WTC11 (cell line): ENCODE results near the gene FAHD2B. TPM values are rescaled to one million over a fixed set of nuclear protein-coding genes. Genes with fewer than 3 reads are reported as not detected.
"Not testable (repeated sequence)": the region's sequence is repeated elsewhere in the genome, so short reads cannot be mapped to it uniquely, and the experiment has no call there.

Experiments used
- ATAC-seq: fragments of 200-7000 bp; cut with Tn5 transposase; 2 replicates; pipeline ENCODE4 v1.10.0; 2021; ENCODE audit warnings: mild to moderate bottlenecking, moderate library complexity
- CTCF ChIA-PET: fragments of 300-600 bp; sonication (Branson Sonifier 250); formaldehyde crosslinking; loops from one replicate; lab custom pipeline; 2021; ENCODE audit warnings: antibody characterized with exemption; lab: Charles Lee
- POLR2A ChIA-PET: fragments of 350-600 bp; sonication (Branson Sonifier 250); formaldehyde crosslinking; loops from one replicate; lab custom pipeline; 2021; ENCODE audit warnings: antibody characterized with exemption; lab: Charles Lee
- DNase-seq: peaks from one replicate; pipeline ENCODE4 v3.0.0; 2021; ENCODE audit warnings: low spot score
- H3K27ac Mint-ChIP-seq: 2 replicates; pipeline ENCODE4 v1.8.0; 2021; ENCODE audit warnings: mixed read lengths
- H3K27me3 Mint-ChIP-seq: 2 replicates; pipeline ENCODE4 v1.8.0; 2021; ENCODE audit warnings: low read depth, mild to moderate bottlenecking, moderate library complexity, mixed read lengths
- H3K36me3 Mint-ChIP-seq: 2 replicates; pipeline ENCODE4 v1.8.0; 2021; ENCODE audit warnings: mixed read lengths
- H3K4me1 Mint-ChIP-seq: 2 replicates; pipeline ENCODE4 v1.8.0; 2022; ENCODE audit warnings: mixed read lengths
- H3K4me3 Mint-ChIP-seq: 2 replicates; pipeline ENCODE4 v1.8.0; 2021; ENCODE audit warnings: mild to moderate bottlenecking, moderate library complexity, mixed read lengths
- H3K9me3 Mint-ChIP-seq: 2 replicates; pipeline ENCODE4 v1.8.0; 2021; ENCODE audit warnings: mixed read lengths
- ARID4B ChIP-seq: sonication (generic); formaldehyde crosslinking; IDR thresholded peaks from 2 replicates; pipeline ENCODE4 v1.8.0; 2023; ENCODE audit warnings: missing genetic modification reagents, mild to moderate bottlenecking, borderline replicate concordance
- FOXK1 ChIP-seq: sonication (generic); formaldehyde crosslinking; IDR thresholded peaks from 2 replicates; pipeline ENCODE4 v1.8.0; 2022; ENCODE audit warnings: mild to moderate bottlenecking, moderate library complexity, missing genetic modification reagents
- FOXP1 ChIP-seq: sonication (generic); formaldehyde crosslinking; IDR thresholded peaks from 2 replicates; pipeline ENCODE4 v1.8.0; 2022; ENCODE audit warnings: missing genetic modification reagents, mild to moderate bottlenecking, moderate library complexity, borderline replicate concordance
- HMGXB4 ChIP-seq: sonication (generic); formaldehyde crosslinking; IDR thresholded peaks from 2 replicates; pipeline ENCODE4 v1.8.1; 2023; ENCODE audit warnings: mild to moderate bottlenecking, moderate library complexity, missing genetic modification reagents
- JUN ChIP-seq: sonication (generic); formaldehyde crosslinking; IDR thresholded peaks from 2 replicates; pipeline ENCODE4 v1.8.0; 2023; ENCODE audit warnings: mild to moderate bottlenecking, missing genetic modification reagents
- KAT7 ChIP-seq: sonication (generic); formaldehyde crosslinking; IDR thresholded peaks from 2 replicates; pipeline ENCODE4 v1.8.1; 2023; ENCODE audit warnings: missing genetic modification reagents, mild to moderate bottlenecking, borderline replicate concordance
- MAX ChIP-seq: sonication (generic); formaldehyde crosslinking; IDR thresholded peaks from 2 replicates; pipeline ENCODE4 v1.8.0; 2022; ENCODE audit warnings: mild to moderate bottlenecking, missing genetic modification reagents
- MYBL2 ChIP-seq: sonication (generic); formaldehyde crosslinking; IDR thresholded peaks from 2 replicates; pipeline ENCODE4 v1.8.1; 2023; ENCODE audit warnings: mild to moderate bottlenecking, moderate library complexity, missing genetic modification reagents
- SP1 ChIP-seq: sonication (generic); formaldehyde crosslinking; conservative IDR thresholded peaks from 2 replicates; pipeline ENCODE4 v1.8.1; 2022; ENCODE audit warnings: missing genetic modification reagents
- ZNF416 ChIP-seq: fragments of 250-450 bp; sonication (Bioruptor Pico); IDR thresholded peaks from 2 replicates; pipeline ENCODE4 v1.9.0; 2021; ENCODE audit warnings: mild to moderate bottlenecking, inconsistent platforms
- total RNA-seq: library from RNA; stranded (reverse); gene quantifications from 3 replicates; pipeline ENCODE4 v1.2.3, GENCODE V29; 2021
- TF ChIP-seq, protein P1 (sequence below): fragments of 200-600 bp; IDR thresholded peaks from 2 replicates; pipeline ENCODE4 v1.8.0; 2022; ENCODE audit warnings: antibody characterized with exemption

Gene FAHD2B
- total RNA-seq, 1 experiment from 2014 or later = 45.2 TPM

DNA sequence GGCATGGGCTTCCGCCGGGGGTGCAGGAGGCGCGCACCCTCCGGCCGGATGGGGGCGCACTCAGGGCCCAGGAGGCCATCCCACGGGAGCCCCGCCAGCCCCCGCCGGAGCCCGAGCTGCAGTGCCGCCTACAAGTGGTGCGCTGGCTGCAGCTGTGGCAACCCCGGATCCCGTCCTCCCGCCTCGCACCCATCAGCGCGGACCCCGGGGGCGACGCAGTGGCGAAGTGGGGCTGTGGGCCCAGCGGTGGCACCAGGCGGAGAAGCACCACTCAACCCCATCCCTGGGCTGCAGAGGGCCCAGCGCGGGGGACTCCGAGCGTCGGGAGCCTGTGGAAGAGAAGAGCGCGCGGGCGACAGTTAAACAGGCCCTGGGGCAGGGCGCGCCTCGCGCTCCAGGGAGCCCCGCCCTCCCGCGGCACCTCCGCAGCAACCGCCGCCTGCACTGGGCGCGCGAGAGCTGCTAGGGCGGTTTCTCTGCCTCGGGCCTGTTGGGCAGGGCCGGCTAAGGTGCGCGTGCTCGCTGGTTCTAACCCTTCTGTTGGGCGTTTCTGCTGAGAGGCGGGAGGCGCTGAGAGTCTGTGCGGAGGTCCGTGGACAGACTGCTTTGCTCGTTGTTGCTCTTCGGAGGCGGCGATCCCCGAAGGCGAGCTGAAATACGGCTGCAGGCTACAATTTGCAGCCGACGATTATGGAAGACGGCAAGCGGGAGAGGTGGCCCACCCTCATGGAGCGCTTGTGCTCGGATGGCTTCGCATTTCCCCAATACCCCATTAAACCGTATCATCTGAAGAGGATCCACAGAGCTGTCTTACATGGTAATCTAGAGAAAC, 18.6 kb upstream of the FAHD2B start, which contains the start of gene ANKRD36 (continued):
- TF ChIP-seq ZNF416 (CRISPR knock-in tag) (0 out of 2 replicates have a peak, but pooled peaks have one; percentile 30), KAT7 (0 out of 2 replicates have a peak, but pooled peaks have one; percentile 29), HMGXB4 (CRISPR knock-in tag) (peak; percentile 100)
- TF ChIP-seq, all 79 proteins: peak for 17; not testable (repeated sequence) for 62

- H3K27ac Mint-ChIP-seq, H3K4me1 Mint-ChIP-seq, H3K36me3 Mint-ChIP-seq, H3K9me3 Mint-ChIP-seq, H3K27me3 Mint-ChIP-seq: not testable (repeated sequence)
- TF ChIP-seq MAX (peak; percentile 75; the same call in 1 of the 2 replicates), FOXP1 (CRISPR knock-in tag) (peak; percentile 48; the same call in 1 of the 2 replicates), JUN (CRISPR knock-in tag) (0 out of 2 replicates have a peak, but pooled peaks have one; percentile 60), SP1 (CRISPR knock-in tag) (0 out of 2 replicates have a peak, but pooled peaks have one; percentile 12), FOXK1 (0 out of 2 replicates have a peak, but pooled peaks have one; percentile 45), MYBL2 (0 out of 2 replicates have a peak, but pooled peaks have one; percentile 18), ARID4B (0 out of 2 replicates have a peak, but pooled peaks have one; percentile 11)
- TF ChIP-seq, protein P1, sequence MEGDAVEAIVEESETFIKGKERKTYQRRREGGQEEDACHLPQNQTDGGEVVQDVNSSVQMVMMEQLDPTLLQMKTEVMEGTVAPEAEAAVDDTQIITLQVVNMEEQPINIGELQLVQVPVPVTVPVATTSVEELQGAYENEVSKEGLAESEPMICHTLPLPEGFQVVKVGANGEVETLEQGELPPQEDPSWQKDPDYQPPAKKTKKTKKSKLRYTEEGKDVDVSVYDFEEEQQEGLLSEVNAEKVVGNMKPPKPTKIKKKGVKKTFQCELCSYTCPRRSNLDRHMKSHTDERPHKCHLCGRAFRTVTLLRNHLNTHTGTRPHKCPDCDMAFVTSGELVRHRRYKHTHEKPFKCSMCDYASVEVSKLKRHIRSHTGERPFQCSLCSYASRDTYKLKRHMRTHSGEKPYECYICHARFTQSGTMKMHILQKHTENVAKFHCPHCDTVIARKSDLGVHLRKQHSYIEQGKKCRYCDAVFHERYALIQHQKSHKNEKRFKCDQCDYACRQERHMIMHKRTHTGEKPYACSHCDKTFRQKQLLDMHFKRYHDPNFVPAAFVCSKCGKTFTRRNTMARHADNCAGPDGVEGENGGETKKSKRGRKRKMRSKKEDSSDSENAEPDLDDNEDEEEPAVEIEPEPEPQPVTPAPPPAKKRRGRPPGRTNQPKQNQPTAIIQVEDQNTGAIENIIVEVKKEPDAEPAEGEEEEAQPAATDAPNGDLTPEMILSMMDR = peak; percentile 90
- CTCF ChIA-PET = interaction anchor here (0.6 to 2.4 kb wide), 22 partner anchors 62 to 351 kb away, joined by 3 to 36 read pairs (median 4); partner anchors contain the start of genes ANKRD39, CNNM4 and FAM178B
- POLR2A ChIA-PET = interaction anchor here (1.3 kb wide), 1 partner anchor 254 kb away, joined by 6 read pairs; no protein-coding TSS in a partner anchor
- peak; percentile 50 for ATAC-seq
- DNase-seq = peak; percentile 62
- peak overlapping the region; percentile 98 for H3K4me3 Mint-ChIP-seq
These were observed 17.8 kb upstream of the FAHD2B start for GRCh38 chr2:97112320-97113049.

- H3K4me3 Mint-ChIP-seq, POLR2A ChIA-PET, H3K4me1 Mint-ChIP-seq, DNase-seq, H3K36me3 Mint-ChIP-seq, H3K9me3 Mint-ChIP-seq, H3K27me3 Mint-ChIP-seq, ATAC-seq, H3K27ac Mint-ChIP-seq: not testable (repeated sequence)
- CTCF ChIA-PET = interaction anchor here (1.2 to 1.9 kb wide), 2 partner anchors 125 to 149 kb away, joined by 5 to 6 read pairs; partner anchors contain the start of gene FAM178B
These were observed 16.6 kb upstream of the FAHD2B start for GRCh38 chr2:97111246-97111645.

- H3K27ac Mint-ChIP-seq, DNase-seq, H3K36me3 Mint-ChIP-seq, POLR2A ChIA-PET, CTCF ChIA-PET, H3K4me3 Mint-ChIP-seq, H3K4me1 Mint-ChIP-seq, ATAC-seq: not testable (repeated sequence)
- Mint-ChIP-seq H3K27me3 (peaks cover 11% of the 10 kb centered on the region), H3K9me3 (peaks cover 15% of the 10 kb centered on the region)
These were observed 12.2 kb upstream of the FAHD2B start for GRCh38 chr2:97106878-97107277.

- CTCF ChIA-PET, ATAC-seq: not testable (repeated sequence)
These were observed 4.2 kb upstream of the FAHD2B start for GRCh38 chr2:97098786-97099372.

More at GRCh38 chr2:97098786-97099372, 4.2 kb upstream of the FAHD2B start:
- DNase-seq, H3K4me3 Mint-ChIP-seq, POLR2A ChIA-PET, H3K27ac Mint-ChIP-seq, H3K36me3 Mint-ChIP-seq, H3K4me1 Mint-ChIP-seq: not testable (repeated sequence)
- Mint-ChIP-seq H3K27me3 (peaks cover 30% of the 10 kb centered on the region), H3K9me3 (peaks cover 22% of the 10 kb centered on the region)
